Adipose tissue (tissue), 3 donors: Measurements from ENCODE around the gene PHAX. TPM values are rescaled to one million over a fixed set of nuclear protein-coding genes. Genes with fewer than 3 reads are reported as not detected.
"Not testable (repeated sequence)": the region's sequence is repeated elsewhere in the genome, so short reads cannot be mapped to it uniquely, and the experiment has no call there.

Experiments
- H3K27ac ChIP-seq: one replicate; pipeline ENCODE4 v1.5.1; 2013; ENCODE audit warnings: low read depth, low read length
- WGBS, 3 donors: extraction: QIAGEN DNeasy Blood & Tissue Kit; methylation state at CpG; one replicate each; pipeline ENCODE4 v1.1.7; 2013; 5-methylcytosine and 5-hydroxymethylcytosine counted together
- polyA plus RNA-seq, 3 donors: library from polyadenylated mRNA; stranded (reverse); fragments of 200-250 nt; gene quantifications; one replicate each; pipeline ENCODE4 v1.2.3, GENCODE V29; 2013
- donor health status: healthy with polysubstance abuse.
- donor health status: Bipolar disorder and iron deficiency.
- donor health status: healthy.

PHAX gene
- polyA plus RNA-seq, 3 donors: 10.4 to 25.8 (median 18.1) TPM

- no peak overlapping the region for H3K27ac ChIP-seq
- WGBS, 3 donors: 81 to 85% (median 85%) methylated on average over 4 of the region's 4 CpGs
Measured at GRCh38 chr5:126597156-126597555, 3.6 kb upstream of the PHAX start.

GRCh38 chr5:126599499-126599898, 1.2 kb upstream of the PHAX start:
- no peak overlapping the region for H3K27ac ChIP-seq
- 92 to 99% (median 94%) methylated on average over 7 of the region's 7 CpGs for WGBS, 3 donors

GRCh38 chr5:126599971-126600630, 646 bp upstream of the PHAX start:
- WGBS, 3 donors: 54 to 66% (median 64%) methylated on average over 15 of the region's 15 CpGs
- not testable (repeated sequence) for H3K27ac ChIP-seq

- H3K27ac ChIP-seq: no peak overlapping the region
- WGBS, 3 donors: 71 to 84% (median 84%) methylated on average over 6 of the region's 6 CpGs
Measured at GRCh38 chr5:126603402-126603991, 2.8 kb downstream of the PHAX start.

GRCh38 chr5:126605525-126605924, 4.8 kb downstream of the PHAX start:
- no peak overlapping the region for H3K27ac ChIP-seq
- 83 to 90% (median 90%) methylated on average over 5 of the region's 5 CpGs for WGBS, 3 donors

- H3K27ac ChIP-seq: no peak overlapping the region
- WGBS, 3 donors: 58 to 93% (median 89%) methylated on average over 2 of the region's 2 CpGs
Measured at GRCh38 chr5:126610160-126610559, 9.4 kb downstream of the PHAX start.

- WGBS, 3 donors: 98% methylated on average over 6 of the region's 6 CpGs
- H3K27ac ChIP-seq: no peak overlapping the region
Measured at GRCh38 chr5:126610616-126611015, 9.9 kb downstream of the PHAX start.

GRCh38 chr5:126613941-126614592, 13.3 kb downstream of the PHAX start:
- 92 to 93% (median 92%) methylated on average over 7 of the region's 7 CpGs for WGBS, 3 donors
- no peak overlapping the region for H3K27ac ChIP-seq

GRCh38 chr5:126615286-126615685, 14.5 kb downstream of the PHAX start:
- WGBS, 3 donors: 83 to 90% (median 88%) methylated on average over 4 of the region's 4 CpGs
- H3K27ac ChIP-seq: no peak overlapping the region

GRCh38 chr5:126617603-126618002, 16.9 kb downstream of the PHAX start:
- not testable (repeated sequence) for H3K27ac ChIP-seq
- WGBS, 3 donors: 96 to 99% (median 96%) methylated on average over 8 of the region's 8 CpGs

- no peak overlapping the region for H3K27ac ChIP-seq
- 78 to 98% (median 96%) methylated on average over 2 of the region's 2 CpGs for WGBS, 3 donors
Measured at GRCh38 chr5:126619781-126620180, 19.0 kb downstream of the PHAX start.

- WGBS, 3 donors: 54 to 68% (median 60%) methylated on average over 4 of the region's 4 CpGs
- H3K27ac ChIP-seq: no peak overlapping the region
Measured at GRCh38 chr5:126624534-126624933, 23.8 kb downstream of the PHAX start.

GRCh38 chr5:126628102-126628501, 27.4 kb downstream of the PHAX start:
- no peak overlapping the region for H3K27ac ChIP-seq
- WGBS, 3 donors: 68 to 96% (median 92%) methylated on average over 11 of the region's 11 CpGs

- H3K27ac ChIP-seq: no peak overlapping the region
- WGBS, 3 donors: 54 to 83% (median 63%) methylated on average over 3 of the region's 3 CpGs
Measured at GRCh38 chr5:126631920-126632319, 31.2 kb downstream of the PHAX start.

GRCh38 chr5:126633552-126633951, 32.8 kb downstream of the PHAX start:
- no peak overlapping the region for H3K27ac ChIP-seq
- WGBS, 3 donors: 87 to 98% (median 89%) methylated on average over 4 of the region's 4 CpGs

- 96 to 100% (median 97%) methylated on average over 3 of the region's 3 CpGs for WGBS, 3 donors
- no peak overlapping the region for H3K27ac ChIP-seq
Measured at GRCh38 chr5:126635585-126635984, 34.8 kb downstream of the PHAX start.

- 67 to 91% (median 70%) methylated on average over 1 of the region's 1 CpG for WGBS, 3 donors
- H3K27ac ChIP-seq: no peak overlapping the region
Measured at GRCh38 chr5:126636956-126637355, 36.2 kb downstream of the PHAX start.

- 76 to 94% (median 83%) methylated on average over 1 of the region's 1 CpG for WGBS, 3 donors
- no peak overlapping the region for H3K27ac ChIP-seq
Measured at GRCh38 chr5:126640866-126641265, 40.1 kb downstream of the PHAX start.

- WGBS, 3 donors: 93 to 94% (median 94%) methylated on average over 5 of the region's 5 CpGs
- H3K27ac ChIP-seq: no peak overlapping the region
Measured at GRCh38 chr5:126641387-126641786, 40.6 kb downstream of the PHAX start.

GRCh38 chr5:126645132-126645531, 44.4 kb downstream of the PHAX start:
- 92 to 100% (median 93%) methylated on average over 1 of the region's 1 CpG for WGBS, 3 donors
- H3K27ac ChIP-seq: no peak overlapping the region
